Calu3 (cell line): ENCODE measurements around the gene COA4. TPM values are rescaled to one million over a fixed set of nuclear protein-coding genes. Genes with fewer than 3 reads are reported as not detected.
"Not testable (repeated sequence)": the region's sequence is repeated elsewhere in the genome, so short reads cannot be mapped to it uniquely, and the experiment has no call there.

Experiments
- BruUV-seq: library from RNA; stranded (reverse); fragments of 400-500 nt; replicated peaks from 2 replicates; lab custom pipeline; 2021; lab: Mats Ljungman, UMichigan
- CTCF ChIA-PET: fragments of 300-600 bp; sonication (Branson Sonifier 250); formaldehyde crosslinking; loops from one replicate; lab custom pipeline; 2022; ENCODE audit warnings: antibody characterized with exemption; lab: Charles Lee
- DNase-seq: peaks from one replicate; pipeline ENCODE4 v3.0.0; 2022
- H3K27ac Mint-ChIP-seq: one replicate; pipeline ENCODE4 v1.8.0; 2022; ENCODE audit warnings: mixed read lengths; ENCODE audit not compliant: unreplicated experiment
- H3K27me3 Mint-ChIP-seq: one replicate; pipeline ENCODE4 v1.8.0; 2022; ENCODE audit warnings: mixed read lengths; ENCODE audit not compliant: unreplicated experiment
- H3K36me3 Mint-ChIP-seq: one replicate; pipeline ENCODE4 v1.8.0; 2022; ENCODE audit warnings: mild to moderate bottlenecking, moderate library complexity, mixed read lengths; ENCODE audit not compliant: insufficient read depth, unreplicated experiment
- H3K4me1 Mint-ChIP-seq: one replicate; pipeline ENCODE4 v1.8.0; 2022; ENCODE audit warnings: mild to moderate bottlenecking, low read depth, mixed read lengths; ENCODE audit not compliant: unreplicated experiment
- H3K4me3 Mint-ChIP-seq: one replicate; pipeline ENCODE4 v1.8.0; 2022; ENCODE audit warnings: mild to moderate bottlenecking, low read depth, moderate library complexity, mixed read lengths; ENCODE audit not compliant: unreplicated experiment
- H3K9me3 Mint-ChIP-seq: one replicate; pipeline ENCODE4 v1.8.0; 2022; ENCODE audit warnings: low read depth, mixed read lengths; ENCODE audit not compliant: unreplicated experiment
- intact Hi-C: fragments of 100-400 bp; cut with micrococcal nuclease; formaldehyde crosslinking; loops from one replicate; pipeline ENCODE4 v1.10.0; 2022; ENCODE audit not compliant: unreplicated experiment
- total RNA-seq: library from RNA; stranded (reverse); gene quantifications from 2 replicates; pipeline ENCODE4 v1.2.3, GENCODE V29; 2022
- TF ChIP-seq, protein P1 (sequence below): fragments of 200-600 bp; IDR thresholded peaks from one replicate; pipeline ENCODE4 v1.8.0; 2022; ENCODE audit warnings: antibody characterized with exemption; ENCODE audit not compliant: unreplicated experiment

COA4 gene
- total RNA-seq, 1 experiment from 2014 or later = 82.5 TPM

DNA sequence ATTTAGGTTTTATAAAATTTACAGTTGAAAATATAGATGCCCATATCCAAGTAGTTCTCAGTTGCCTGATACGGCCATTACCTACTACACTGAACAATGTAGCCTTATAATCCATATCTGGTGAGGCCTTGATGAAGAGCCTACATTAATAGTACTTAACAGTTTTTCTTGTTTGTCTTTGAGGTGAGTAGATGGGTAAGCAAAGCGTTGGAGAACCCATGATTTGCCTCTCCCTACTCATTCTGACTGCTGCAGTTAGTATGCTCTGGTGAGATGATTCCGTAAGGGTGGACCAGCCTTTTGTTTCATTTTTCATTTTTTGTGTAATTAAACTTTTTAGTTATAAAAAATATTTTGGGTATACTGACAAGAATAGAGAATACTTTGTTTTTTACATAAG lies 11.6 kb upstream of the COA4 start:
- Mint-ChIP-seq H3K27me3 (no peaks in the 10 kb centered on the region), H3K27ac (no peak overlapping the region), H3K4me1 (peaks cover 8% of the 10 kb centered on the region), H3K9me3 (no peaks in the 10 kb centered on the region), H3K36me3 (peaks cover 12% of the 10 kb centered on the region), H3K4me3 (no peak overlapping the region)
- TF ChIP-seq, protein P1, sequence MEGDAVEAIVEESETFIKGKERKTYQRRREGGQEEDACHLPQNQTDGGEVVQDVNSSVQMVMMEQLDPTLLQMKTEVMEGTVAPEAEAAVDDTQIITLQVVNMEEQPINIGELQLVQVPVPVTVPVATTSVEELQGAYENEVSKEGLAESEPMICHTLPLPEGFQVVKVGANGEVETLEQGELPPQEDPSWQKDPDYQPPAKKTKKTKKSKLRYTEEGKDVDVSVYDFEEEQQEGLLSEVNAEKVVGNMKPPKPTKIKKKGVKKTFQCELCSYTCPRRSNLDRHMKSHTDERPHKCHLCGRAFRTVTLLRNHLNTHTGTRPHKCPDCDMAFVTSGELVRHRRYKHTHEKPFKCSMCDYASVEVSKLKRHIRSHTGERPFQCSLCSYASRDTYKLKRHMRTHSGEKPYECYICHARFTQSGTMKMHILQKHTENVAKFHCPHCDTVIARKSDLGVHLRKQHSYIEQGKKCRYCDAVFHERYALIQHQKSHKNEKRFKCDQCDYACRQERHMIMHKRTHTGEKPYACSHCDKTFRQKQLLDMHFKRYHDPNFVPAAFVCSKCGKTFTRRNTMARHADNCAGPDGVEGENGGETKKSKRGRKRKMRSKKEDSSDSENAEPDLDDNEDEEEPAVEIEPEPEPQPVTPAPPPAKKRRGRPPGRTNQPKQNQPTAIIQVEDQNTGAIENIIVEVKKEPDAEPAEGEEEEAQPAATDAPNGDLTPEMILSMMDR = no peak
- no TSS peak for BruUV-seq
- no peak for DNase-seq
- intact Hi-C loops = no loop called here
- CTCF ChIA-PET = no interaction called here

DNA sequence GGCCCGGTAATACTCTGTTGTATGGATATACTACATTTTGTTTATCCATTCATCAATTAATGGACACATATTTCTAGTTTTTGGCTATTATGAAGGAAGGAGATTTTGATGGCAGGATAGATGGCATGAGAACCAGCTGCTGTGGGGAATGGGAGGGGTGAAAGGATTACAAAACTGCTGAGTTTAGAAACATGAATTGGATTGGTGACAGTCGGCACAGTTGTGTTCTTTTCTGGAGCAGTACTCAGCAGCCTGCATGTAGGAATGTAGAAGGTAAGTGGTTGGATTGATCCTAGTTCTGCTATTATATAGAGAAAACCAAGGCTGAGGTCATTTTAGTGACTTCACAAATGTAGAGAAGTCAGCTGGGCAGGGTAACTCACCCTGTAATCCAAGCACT lies 7.2 kb upstream of the COA4 start:
- no peak for DNase-seq
- intact Hi-C loops = no loop called here
- H3K27ac Mint-ChIP-seq = no peak overlapping the region
- no peak overlapping the region for H3K4me3 Mint-ChIP-seq
- H3K9me3 Mint-ChIP-seq = no peaks in the 10 kb centered on the region
- BruUV-seq = no TSS peak
- TF ChIP-seq, protein P1 = no peak
- peaks cover 8% of the 10 kb centered on the region for H3K36me3 Mint-ChIP-seq
- peaks cover 4% of the 10 kb centered on the region for H3K4me1 Mint-ChIP-seq
- CTCF ChIA-PET = no interaction called here
- H3K27me3 Mint-ChIP-seq = no peaks in the 10 kb centered on the region

DNA sequence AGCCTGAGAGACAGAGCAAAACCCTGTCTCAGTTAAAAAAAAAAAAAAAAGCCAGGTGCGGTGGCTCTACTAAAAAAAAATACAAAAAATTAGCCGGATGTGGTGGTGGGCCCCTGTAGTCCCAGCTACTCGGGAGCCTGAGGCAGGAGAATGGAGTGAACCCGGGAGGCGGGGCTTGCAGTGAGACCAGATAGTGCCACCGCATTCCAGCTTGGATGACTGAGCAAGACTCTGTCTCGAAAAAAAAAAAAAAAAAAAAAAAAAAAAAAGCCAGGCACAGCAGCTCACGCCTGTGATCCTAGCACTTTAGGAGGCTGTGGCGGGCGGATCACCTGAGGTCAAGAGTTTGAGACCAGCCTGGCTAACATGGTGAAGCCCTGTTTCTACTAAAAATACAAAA lies 3.8 kb upstream of the COA4 start:
- H3K4me3 Mint-ChIP-seq, H3K27me3 Mint-ChIP-seq, DNase-seq, H3K27ac Mint-ChIP-seq, CTCF ChIA-PET, H3K9me3 Mint-ChIP-seq, BruUV-seq, intact Hi-C loops: not testable (repeated sequence)
- H3K36me3 Mint-ChIP-seq = peaks cover 26% of the 10 kb centered on the region
- H3K4me1 Mint-ChIP-seq = peaks cover 10% of the 10 kb centered on the region

DNA sequence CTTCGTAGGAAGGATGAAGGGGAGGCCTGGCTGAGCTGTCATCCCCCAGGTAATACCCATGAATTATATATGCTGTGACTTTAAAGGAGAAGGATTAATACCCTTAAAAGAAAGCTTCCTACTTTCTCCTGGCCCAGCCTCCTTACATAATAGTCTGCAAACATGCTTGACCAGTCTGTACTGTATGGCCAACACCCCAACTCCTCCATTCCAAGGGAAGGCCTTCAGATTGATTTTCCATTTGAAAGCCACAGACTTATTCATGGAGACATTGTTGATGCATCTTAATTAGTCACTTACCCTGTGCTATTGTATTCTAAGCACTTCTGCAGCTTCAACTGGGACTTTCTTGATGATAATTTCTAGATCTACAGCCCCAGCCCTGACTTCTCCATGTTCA lies 2.1 kb upstream of the COA4 start:
- peaks cover 21% of the 10 kb centered on the region for H3K4me1 Mint-ChIP-seq
- H3K27me3 Mint-ChIP-seq = no peaks in the 10 kb centered on the region
- no peak for DNase-seq
- H3K36me3 Mint-ChIP-seq = peaks cover 34% of the 10 kb centered on the region
- no peaks in the 10 kb centered on the region for H3K9me3 Mint-ChIP-seq
- H3K27ac Mint-ChIP-seq = no peak overlapping the region
- TF ChIP-seq, protein P1 = no peak
- intact Hi-C loops = no loop called here
- H3K4me3 Mint-ChIP-seq = no peak overlapping the region
- CTCF ChIA-PET = interaction anchor here (1.0 kb wide), 1 partner anchor 16 kb away, joined by 3 read pairs; no protein-coding TSS in a partner anchor
- no TSS peak for BruUV-seq

DNA sequence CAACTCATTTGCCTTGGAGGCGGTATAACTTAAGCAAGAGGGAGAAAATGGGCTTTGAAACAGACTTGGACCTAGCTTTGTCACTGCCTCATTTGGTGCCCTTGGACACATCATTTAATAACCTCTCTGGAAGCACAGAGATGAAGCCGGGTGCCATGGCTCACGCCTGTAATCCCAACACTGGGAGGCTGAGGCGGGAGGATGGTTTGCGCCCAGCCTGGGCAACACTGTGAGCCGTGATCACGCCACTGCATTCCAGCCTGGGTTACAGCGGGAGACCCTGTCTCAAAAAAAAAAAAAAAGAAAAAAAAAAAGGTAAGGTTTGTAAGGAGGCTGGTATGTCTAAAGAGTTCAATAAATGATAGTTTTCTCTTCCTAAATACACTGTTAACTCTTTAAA lies 806 bp downstream of the COA4 start:
- CTCF ChIA-PET = no interaction called here
- H3K4me3 Mint-ChIP-seq = peak overlapping the region; percentile 92

More for the DNA sequence above, 806 bp downstream of the COA4 start:
- TF ChIP-seq, protein P1 = no peak
- Mint-ChIP-seq H3K36me3 (peaks cover 47% of the 10 kb centered on the region), H3K27me3 (no peaks in the 10 kb centered on the region), H3K4me1 (peaks cover 21% of the 10 kb centered on the region), H3K27ac (peak overlapping the region; percentile 93), H3K9me3 (no peaks in the 10 kb centered on the region)
- intact Hi-C loops = no loop called here
- DNase-seq = peak; percentile 5
- TSS peak; percentile 77 for BruUV-seq
